Upper lobe of left lung (tissue), 6 donors: ENCODE data around the gene LRP1B. TPM values are rescaled to one million over a fixed set of nuclear protein-coding genes. Genes with fewer than 3 reads are reported as not detected.

Experiments used
- ATAC-seq, 2 donors: fragments of 200-7000 bp; cut with Tn5 transposase; one replicate each; pipeline ENCODE4 v1.9.1; 2022; ENCODE audit warnings: mild to moderate bottlenecking in 2 of 2, moderate library complexity in 2 of 2; ENCODE audit not compliant: low FRiP score in 2 of 2
- DNase-seq, 2 donors: peaks; one replicate each; pipeline ENCODE4 v3.0.0-alpha.2; 2019 to 2020
- H3K27ac ChIP-seq, 4 donors: fragments of 200-600 bp; sonication (generic); one replicate each; pipeline ENCODE4 v1.5.1; 2016 to 2019
- H3K27me3 ChIP-seq, 4 donors: fragments of 200-600 bp; sonication (generic); one replicate each; pipeline ENCODE4 v1.5.1; 2017 to 2019
- H3K36me3 ChIP-seq, 4 donors: fragments of 200-600 bp; sonication (generic); one replicate each; pipeline ENCODE4 v1.5.1; 2016 to 2019
- H3K4me1 ChIP-seq, 4 donors: fragments of 200-600 bp; sonication (generic); one replicate each; pipeline ENCODE4 v1.5.1; 2018 to 2019
- H3K4me3 ChIP-seq, 4 donors: fragments of 200-600 bp; sonication (generic); one replicate each; pipeline ENCODE4 v1.5.1; 2017 to 2019; ENCODE audit warnings: mild to moderate bottlenecking in 2 of 4, moderate library complexity in 1 of 4
- H3K9me3 ChIP-seq, 4 donors: fragments of 200-600 bp; sonication (generic); one replicate each; pipeline ENCODE4 v1.5.1; 2018 to 2019
- EP300 ChIP-seq, 4 donors: sonication (generic); formaldehyde crosslinking; IDR thresholded peaks; one replicate each; pipeline ENCODE4 v1.5.1; 2017; ENCODE audit warnings: antibody characterized with exemption in 4 of 4, control low read depth in 2 of 4
- POLR2A ChIP-seq, 4 donors: fragments of 450-650 bp; IDR thresholded peaks; one replicate each; pipeline ENCODE4 v1.5.1; 2016 to 2017; ENCODE audit warnings: antibody characterized with exemption in 4 of 4, mild to moderate bottlenecking in 2 of 4
- POLR2AphosphoS5 ChIP-seq, 2 donors: sonication (generic); formaldehyde crosslinking; IDR thresholded peaks; one replicate each; pipeline ENCODE4 v1.5.1; 2017; ENCODE audit warnings: antibody characterized with exemption in 2 of 2
- WGBS, 2 donors: methylation state at CpG; one replicate each; pipeline ENCODE4 v1.1.5; 2017 to 2018; 5-methylcytosine and 5-hydroxymethylcytosine counted together
- total RNA-seq, 6 donors: library from RNA; depleted of rRNA in 4 of 6; stranded (reverse); fragments of >200 nt in 4 of 6; gene quantifications; one replicate each; pipeline versions ENCODE4 v1.1.0 to v1.2.1, GENCODE V29; 2016 to 2021
- TF ChIP-seq, protein P1 (sequence below), 6 experiments: fragments of 450-650 bp in 4 of 6; fragments of 200-600 bp in 2 of 6; sonication (generic) in 2 of 6; IDR thresholded peaks; one replicate each; pipeline ENCODE4 v1.5.1; 2016 to 2019; ENCODE audit warnings: antibody characterized with exemption in 6 of 6
- donor health status: DM: no; HTN: no; CAD: no; lungs with moderate emphysema.
- donor health status: DM: no; HTN: yes; CAD: no; lungs with severe emphysema.

Gene LRP1B
- total RNA-seq, 6 donors from 2014 or later = under 0.01 to 0.46 (median 0.11) TPM

DNA sequence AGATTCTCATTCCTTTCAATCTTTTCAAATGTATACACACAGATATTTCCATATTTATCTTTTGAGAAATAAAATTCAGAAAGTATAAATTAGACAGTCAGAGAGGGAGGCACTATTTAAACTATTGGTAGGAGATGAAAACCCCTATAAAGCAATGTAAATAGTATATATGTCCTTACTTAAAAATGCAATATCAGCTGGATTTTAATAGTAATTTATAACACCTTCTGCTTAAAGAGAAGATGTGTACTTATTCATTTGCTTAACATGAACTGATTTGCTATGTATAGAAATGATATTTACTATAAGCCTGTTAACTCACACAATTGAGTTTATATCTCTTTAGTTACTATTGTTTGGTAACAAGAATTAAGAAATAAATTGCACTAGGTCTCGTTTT lies 163.3 kb downstream of the LRP1B start:
- DNase-seq (no peak), ATAC-seq (no peak)
- Histone ChIP-seq H3K9me3 (no peaks in the 10 kb centered on the region), H3K4me1 (no peaks in the 10 kb centered on the region), H3K27ac (no peak overlapping the region), H3K36me3 (no peaks in the 10 kb centered on the region), H3K4me3 (no peak overlapping the region), H3K27me3 (no peaks in the 10 kb centered on the region)
- TF ChIP-seq, protein P1, sequence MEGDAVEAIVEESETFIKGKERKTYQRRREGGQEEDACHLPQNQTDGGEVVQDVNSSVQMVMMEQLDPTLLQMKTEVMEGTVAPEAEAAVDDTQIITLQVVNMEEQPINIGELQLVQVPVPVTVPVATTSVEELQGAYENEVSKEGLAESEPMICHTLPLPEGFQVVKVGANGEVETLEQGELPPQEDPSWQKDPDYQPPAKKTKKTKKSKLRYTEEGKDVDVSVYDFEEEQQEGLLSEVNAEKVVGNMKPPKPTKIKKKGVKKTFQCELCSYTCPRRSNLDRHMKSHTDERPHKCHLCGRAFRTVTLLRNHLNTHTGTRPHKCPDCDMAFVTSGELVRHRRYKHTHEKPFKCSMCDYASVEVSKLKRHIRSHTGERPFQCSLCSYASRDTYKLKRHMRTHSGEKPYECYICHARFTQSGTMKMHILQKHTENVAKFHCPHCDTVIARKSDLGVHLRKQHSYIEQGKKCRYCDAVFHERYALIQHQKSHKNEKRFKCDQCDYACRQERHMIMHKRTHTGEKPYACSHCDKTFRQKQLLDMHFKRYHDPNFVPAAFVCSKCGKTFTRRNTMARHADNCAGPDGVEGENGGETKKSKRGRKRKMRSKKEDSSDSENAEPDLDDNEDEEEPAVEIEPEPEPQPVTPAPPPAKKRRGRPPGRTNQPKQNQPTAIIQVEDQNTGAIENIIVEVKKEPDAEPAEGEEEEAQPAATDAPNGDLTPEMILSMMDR (IDR thresholded peaks at IDR 0.05) = no peak
- TF ChIP-seq EP300 (IDR thresholded peaks at IDR 0.05) = no peak
- no peak for TF ChIP-seq POLR2AphosphoS5 (IDR thresholded peaks at IDR 0.05)
- WGBS, 2 donors = 44 to 56% methylated on average over 1 of the region's 1 CpG

DNA sequence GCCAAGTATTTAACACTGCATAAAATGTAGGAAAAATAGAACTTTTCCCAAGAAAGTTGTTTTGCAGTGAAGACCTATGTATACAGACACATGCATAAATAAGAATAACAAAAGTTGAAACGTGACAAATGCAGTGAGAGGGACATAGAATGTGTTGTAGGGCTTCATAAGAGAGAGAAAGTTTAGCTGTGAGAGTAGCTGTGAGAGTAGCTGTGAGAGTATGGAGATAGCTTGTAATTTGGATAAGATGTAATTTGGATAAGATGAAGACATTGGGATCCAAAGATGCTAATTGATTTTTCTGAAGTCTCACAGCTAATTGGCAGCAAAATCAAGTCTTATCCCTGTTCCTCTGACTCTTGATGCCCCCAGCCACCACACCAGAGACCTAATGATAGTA lies 170.9 kb downstream of the LRP1B start:
- Histone ChIP-seq H3K9me3 (no peaks in the 10 kb centered on the region), H3K27ac (no peak overlapping the region), H3K4me3 (no peak overlapping the region), H3K27me3 (no peaks in the 10 kb centered on the region), H3K36me3 (no peaks in the 10 kb centered on the region), H3K4me1 (no peaks in the 10 kb centered on the region)
- DNase-seq = no peak
- TF ChIP-seq, protein P1 (IDR thresholded peaks at IDR 0.05) = no peak
- TF ChIP-seq POLR2AphosphoS5 (IDR thresholded peaks at IDR 0.05) (no peak), EP300 (IDR thresholded peaks at IDR 0.05) (no peak), POLR2A (IDR thresholded peaks at IDR 0.05) (no peak)
- no peak for ATAC-seq
- WGBS, 2 donors = 20 to 42% methylated on average over 1 of the region's 1 CpG

DNA sequence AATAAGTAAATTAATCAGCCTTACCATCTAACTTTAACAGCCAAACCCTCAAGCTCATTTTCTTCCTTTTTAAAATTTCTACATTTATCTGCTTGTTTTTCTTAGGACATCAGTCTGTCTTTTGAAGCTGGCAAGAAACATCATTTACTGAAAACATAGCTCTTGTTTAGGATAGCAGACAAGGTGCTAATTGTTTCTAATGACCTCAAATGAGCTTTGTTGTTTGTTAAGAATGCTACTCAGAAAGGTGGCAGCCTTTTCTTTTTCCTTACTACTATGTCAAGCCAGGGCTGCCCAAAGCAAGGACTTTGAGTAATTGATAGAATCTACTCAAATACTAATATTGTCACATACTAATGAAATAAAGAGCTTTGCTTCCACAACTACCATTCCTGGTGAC lies 171.8 kb downstream of the LRP1B start:
- DNase-seq (no peak), ATAC-seq (no peak)
- Histone ChIP-seq H3K9me3 (no peaks in the 10 kb centered on the region), H3K4me1 (no peaks in the 10 kb centered on the region), H3K27ac (no peak overlapping the region), H3K36me3 (no peaks in the 10 kb centered on the region), H3K27me3 (no peaks in the 10 kb centered on the region), H3K4me3 (no peak overlapping the region)
- TF ChIP-seq, protein P1 (IDR thresholded peaks at IDR 0.05) = no peak

DNA sequence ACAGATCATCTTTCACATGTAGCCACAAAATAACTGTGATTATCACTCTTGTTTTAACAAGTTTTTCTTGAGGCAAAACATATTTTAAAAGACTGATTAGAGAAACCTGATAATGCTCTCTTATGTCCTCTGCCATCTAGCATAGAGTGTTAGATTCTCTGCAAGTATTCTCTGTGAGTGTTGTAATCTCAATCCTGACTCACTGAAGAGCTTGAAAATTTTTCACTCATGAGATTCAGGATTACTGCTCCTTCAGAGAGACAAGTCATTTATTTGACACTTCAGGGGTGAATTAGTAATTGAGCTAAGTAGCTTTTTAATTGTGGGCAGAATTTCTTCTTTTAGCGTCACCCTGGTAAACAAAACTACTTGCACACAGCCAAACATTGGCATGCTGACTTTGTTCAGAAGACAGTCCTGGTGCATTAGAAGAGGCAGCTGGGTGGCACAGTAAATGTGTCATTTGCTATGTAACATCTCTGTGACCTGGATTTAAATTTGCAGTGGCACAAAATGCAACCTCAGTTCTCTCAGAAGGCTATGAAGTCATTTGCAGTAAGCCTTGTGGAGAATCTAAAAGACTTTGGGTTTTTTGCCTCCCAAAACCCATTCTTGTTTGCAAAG lies 172.9 kb downstream of the LRP1B start:
- no peak for DNase-seq
- Histone ChIP-seq H3K36me3 (no peaks in the 10 kb centered on the region), H3K4me3 (no peak overlapping the region), H3K27ac (no peak overlapping the region), H3K9me3 (no peaks in the 10 kb centered on the region), H3K4me1 (no peaks in the 10 kb centered on the region), H3K27me3 (no peaks in the 10 kb centered on the region)
- ATAC-seq = no peak
- TF ChIP-seq POLR2AphosphoS5 (IDR thresholded peaks at IDR 0.05) (no peak), POLR2A (IDR thresholded peaks at IDR 0.05) (no peak), EP300 (IDR thresholded peaks at IDR 0.05) (no peak)
- TF ChIP-seq, protein P1 (IDR thresholded peaks at IDR 0.05) = no peak
- WGBS, 2 donors = 68 to 71% methylated on average over 1 of the region's 1 CpG

DNA sequence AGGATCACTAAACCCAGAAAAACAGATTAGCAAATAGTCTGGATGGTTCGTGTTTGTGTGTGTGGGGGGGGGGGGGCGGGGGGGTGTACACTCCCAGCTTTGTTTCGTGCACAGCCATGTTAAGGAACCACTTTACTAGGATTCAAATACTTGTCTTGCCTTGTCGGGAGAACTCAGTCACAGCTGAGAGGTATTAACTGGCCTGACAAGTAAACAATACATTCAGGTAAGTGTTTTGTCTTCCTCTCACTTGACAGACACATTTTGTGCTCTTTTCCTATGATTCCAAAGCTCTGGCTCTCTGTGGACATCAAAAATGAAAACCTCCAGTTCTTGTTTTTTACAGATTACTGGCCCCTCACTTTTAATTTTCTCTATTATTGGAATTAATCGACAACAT lies 173.5 kb downstream of the LRP1B start:
- Histone ChIP-seq H3K9me3 (no peaks in the 10 kb centered on the region), H3K27ac (no peak overlapping the region), H3K36me3 (no peaks in the 10 kb centered on the region), H3K4me3 (no peak overlapping the region), H3K4me1 (no peaks in the 10 kb centered on the region), H3K27me3 (no peaks in the 10 kb centered on the region)
- ATAC-seq = no peak
- no peak for DNase-seq
- WGBS, 2 donors = 41 to 59% methylated on average over 5 of the region's 5 CpGs
- TF ChIP-seq, protein P1 (IDR thresholded peaks at IDR 0.05) = no peak
- TF ChIP-seq POLR2AphosphoS5 (IDR thresholded peaks at IDR 0.05) (no peak), POLR2A (IDR thresholded peaks at IDR 0.05) (no peak), EP300 (IDR thresholded peaks at IDR 0.05) (no peak)
